Astrocyte of the cerebellum (primary cell): Measurements from ENCODE around the gene PREX1.

Experiments
- DNase-seq: peaks from one replicate; pipeline ENCODE4 v3.0.0-alpha.2; 2011; ENCODE audit warnings: low read depth
- H3K4me3 ChIP-seq: 2 replicates; pipeline ENCODE4 v1.5.1; 2011; ENCODE audit warnings: mild to moderate bottlenecking, low read depth, low read length, moderate library complexity
- CTCF ChIP-seq: IDR thresholded peaks from 2 replicates; pipeline ENCODE4 v1.5.1; 2012; ENCODE audit warnings: low read length, low read depth, moderate library complexity, mild to moderate bottlenecking; ENCODE audit errors: missing control alignments
- in situ Hi-C: cut with HindIII; loops from 2 replicates; pipeline ENCODE4 v1.10.0; 2017; ENCODE audit warnings: low sequenced_read_pairs

The PREX1 gene

GRCh38 chr20:48864738-48865318 lies 37.0 kb upstream of the PREX1 start:
- in situ Hi-C loops = no loop called here
- H3K4me3 ChIP-seq = no peak overlapping the region
- no peak for TF ChIP-seq CTCF
- DNase-seq = no peak

- no peak overlapping the region for H3K4me3 ChIP-seq
- TF ChIP-seq CTCF = no peak
- no peak for DNase-seq
- in situ Hi-C loops = no loop called here
Measured at GRCh38 chr20:48864254-48864653, 36.5 kb upstream of the PREX1 start.

GRCh38 chr20:48862279-48862678 lies 34.5 kb upstream of the PREX1 start:
- no peak for DNase-seq
- in situ Hi-C loops = no loop called here
- TF ChIP-seq CTCF = no peak
- H3K4me3 ChIP-seq = no peak overlapping the region

GRCh38 chr20:48861444-48861843 lies 33.6 kb upstream of the PREX1 start:
- DNase-seq = no peak
- in situ Hi-C loops = no loop called here
- TF ChIP-seq CTCF = no peak
- H3K4me3 ChIP-seq = no peak overlapping the region

GRCh38 chr20:48858075-48858790 lies 30.4 kb upstream of the PREX1 start:
- in situ Hi-C loops = no loop called here
- no peak for DNase-seq
- TF ChIP-seq CTCF = no peak
- no peak overlapping the region for H3K4me3 ChIP-seq

- in situ Hi-C loops = no loop called here
- H3K4me3 ChIP-seq = no peak overlapping the region
- no peak for DNase-seq
- no peak for TF ChIP-seq CTCF
Measured at GRCh38 chr20:48856130-48856529, 28.3 kb upstream of the PREX1 start.
